T-cell (primary cell): Measurements from ENCODE around the gene CAPN5. TPM values are rescaled to one million over a fixed set of nuclear protein-coding genes. Genes with fewer than 3 reads are reported as not detected.
A peak's percentile ranks its signal among the peaks of the same experiment; 100 is the strongest.

Source experiments
- ATAC-seq, 4 experiments: fragments of 200-7000 bp in 3 of 4; fragments of 150-1000 bp in 1 of 4; cut with Tn5 transposase; replicated peaks in 1 of 4; 1 replicate in 3 of 4; 2 replicates in 1 of 4; pipeline ENCODE4 v1.10.0; 2021; ENCODE audit warnings: moderate library complexity in 3 of 4, mild to moderate bottlenecking in 2 of 4, moderate number of reproducible peaks in 1 of 4
- CTCF ChIA-PET, 2 donors: fragments of 300-600 bp; sonication (Branson Sonifier 250); formaldehyde crosslinking; loops; one replicate each; lab custom pipeline; 2022; ENCODE audit warnings: antibody characterized with exemption in 2 of 2; lab: Charles Lee
- POLR2A ChIA-PET, 2 donors: fragments of 300-600 bp; sonication (Branson Sonifier 250); formaldehyde crosslinking; loops; one replicate each; lab custom pipeline; 2022; ENCODE audit warnings: antibody characterized with exemption in 2 of 2; lab: Charles Lee
- DNase-seq, 35 experiments: peaks; one replicate each; pipeline versions ENCODE4 v3.0.0 to v3.0.0-alpha.2; 2013 to 2023
- H3K27ac ChIP-seq: one replicate; pipeline ENCODE4 v1.5.1; 2013; ENCODE audit warnings: low read length
- H3K27me3 ChIP-seq, 2 experiments: replicated peaks in 1 of 2; 1 replicate in 1 of 2; 2 replicates in 1 of 2; pipeline versions ENCODE4 v1.6.1 to v1.7.0; 2013; ENCODE audit warnings: low read length in 1 of 2, mixed read lengths in 1 of 2; ENCODE audit not compliant: control insufficient read depth in 2 of 2, insufficient read depth in 2 of 2; ENCODE audit errors: extremely low read depth in 1 of 2
- H3K36me3 ChIP-seq, 2 donors: 1 replicate in 1 of 2; 2 replicates in 1 of 2; pipeline versions ENCODE4 v1.6.1 to v1.7.0; 2013; ENCODE audit warnings: low read length in 1 of 2; ENCODE audit not compliant: control insufficient read depth in 2 of 2, insufficient read depth in 1 of 2; ENCODE audit errors: extremely low read depth in 1 of 2
- H3K4me1 ChIP-seq, 2 experiments: 1 replicate in 1 of 2; 2 replicates in 1 of 2; pipeline versions ENCODE4 v1.6.1 to v1.7.0; 2013; ENCODE audit warnings: low read length in 2 of 2, mixed read lengths in 1 of 2; ENCODE audit not compliant: insufficient read depth in 2 of 2, control insufficient read depth in 1 of 2; ENCODE audit errors: extremely low read depth in 1 of 2
- H3K4me3 ChIP-seq, 2 donors: 1 replicate in 1 of 2; 2 replicates in 1 of 2; pipeline versions ENCODE4 v1.5.1 to v1.7.0; 2013; ENCODE audit warnings: mild to moderate bottlenecking in 2 of 2, low read length in 1 of 2, moderate library complexity in 1 of 2; ENCODE audit not compliant: control insufficient read depth in 1 of 2; ENCODE audit errors: extremely low read depth in 1 of 2
- H3K9me3 ChIP-seq: 2 replicates; pipeline ENCODE4 v1.7.0; 2013
- H3K27ac Mint-ChIP-seq, 2 donors: one replicate each; pipeline ENCODE4 v1.8.0; 2020 to 2021; ENCODE audit warnings: mild to moderate bottlenecking in 2 of 2, mixed read lengths in 2 of 2
- H3K27me3 Mint-ChIP-seq, 2 donors: one replicate each; pipeline ENCODE4 v1.8.0; 2021 to 2022; ENCODE audit warnings: mixed read lengths in 2 of 2
- H3K36me3 Mint-ChIP-seq: one replicate; pipeline ENCODE4 v1.8.0; 2021; ENCODE audit warnings: mixed read lengths
- H3K4me1 Mint-ChIP-seq, 3 donors: one replicate each; pipeline ENCODE4 v1.8.0; 2020 to 2022; ENCODE audit warnings: mixed read lengths in 3 of 3, mild to moderate bottlenecking in 1 of 3
- H3K4me3 Mint-ChIP-seq, 3 donors: one replicate each; pipeline ENCODE4 v1.8.0; 2020 to 2022; ENCODE audit warnings: mild to moderate bottlenecking in 3 of 3, mixed read lengths in 3 of 3, moderate library complexity in 3 of 3
- H3K9me3 Mint-ChIP-seq, 3 donors: one replicate each; pipeline ENCODE4 v1.8.0; 2020 to 2022; ENCODE audit warnings: mixed read lengths in 3 of 3
- WGBS: methylation state at CpG from one replicate; pipeline ENCODE4 v1.1.5; 2013; ENCODE audit warnings: missing lambda C conversion rate; ENCODE audit not compliant: insufficient coverage; 5-methylcytosine and 5-hydroxymethylcytosine counted together
- total RNA-seq, 35 experiments: library from RNA in 6 of 35; stranded (reverse) in 6 of 35; fragments of 120-200 nt in 1 of 35; gene quantifications; one replicate each; pipeline versions ENCODE4 v1.2.1 to v1.2.4 and lab custom pipeline; 2013 to 2026

The CAPN5 gene
- total RNA-seq, 5 donors from 2014 or later (not counting 1 experiment from before 2014, with no cell fraction given): 3.1 to 6.4 (median 4.0) TPM

DNA sequence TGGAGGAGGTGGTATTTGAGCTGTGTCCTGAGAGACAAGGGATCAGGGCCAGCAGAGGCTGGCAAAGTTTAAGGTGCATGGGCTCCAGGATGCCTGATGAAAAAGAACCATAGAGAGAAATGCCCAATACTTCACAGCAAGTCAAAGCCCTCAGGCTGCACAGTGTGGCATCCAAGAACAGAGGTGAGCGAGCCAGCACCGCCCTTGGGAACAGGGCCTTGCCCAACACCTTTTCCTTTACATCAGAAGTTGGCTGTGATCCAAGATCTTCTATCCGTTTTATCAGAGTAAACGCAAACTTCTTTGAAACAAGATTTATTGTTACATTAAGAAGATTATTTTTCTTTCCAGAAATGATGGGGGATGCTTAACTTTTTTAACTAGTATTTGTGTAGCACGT, 31.2 kb upstream of the CAPN5 start:
- H3K9me3 Mint-ChIP-seq: no peaks in the 10 kb centered on the region
- H3K27ac Mint-ChIP-seq: no peak overlapping the region
- POLR2A ChIA-PET: interaction anchor here in 1 of 2 donors (0.8 kb wide), 1 partner anchor 115 kb away, joined by 3 read pairs; no protein-coding TSS in a partner anchor

DNA sequence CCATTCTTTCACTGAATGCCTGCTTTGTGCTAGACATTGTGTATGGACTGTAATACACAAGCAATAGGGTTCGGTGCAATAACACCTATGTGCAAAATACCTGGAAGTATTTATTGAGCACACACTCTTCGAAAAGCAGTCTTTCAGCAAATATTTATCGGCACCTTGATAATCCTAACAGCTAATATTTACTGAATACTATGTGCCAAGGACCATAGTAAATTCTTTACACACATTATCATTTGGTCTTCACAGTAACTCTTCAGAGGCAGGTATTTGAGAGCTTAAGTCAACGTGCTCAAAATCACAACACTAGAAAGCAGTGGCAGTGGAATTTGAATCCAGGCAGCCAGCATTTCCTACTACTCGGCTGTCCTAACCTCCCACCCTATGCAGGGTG, 30.4 kb upstream of the CAPN5 start:
- Mint-ChIP-seq H3K27me3 (peaks cover 33 to 47% of the 10 kb centered on the region in 2 donors), H3K4me1 (peaks cover 10 to 14% (median 12%) of the 10 kb centered on the region in 3 donors), H3K36me3 (no peaks in the 10 kb centered on the region), H3K27ac (no peak overlapping the region), H3K4me3 (no peak overlapping the region), H3K9me3 (no peaks in the 10 kb centered on the region)
- peaks cover 3 to 59% of the 10 kb centered on the region in 2 experiments for H3K27me3 ChIP-seq
- no peak overlapping the region for H3K27ac ChIP-seq
- ATAC-seq (no peak), DNase-seq (no peak)
- H3K4me3 ChIP-seq: no peak overlapping the region
- ChIA-PET CTCF (interaction anchor here in 1 of 2 donors (0.7 kb wide), 1 partner anchor 11 kb away, joined by 3 read pairs; no protein-coding TSS in a partner anchor), POLR2A (no interaction called here)
- H3K36me3 ChIP-seq: no peaks in the 10 kb centered on the region
- H3K4me1 ChIP-seq: peaks cover 0 to 9% of the 10 kb centered on the region in 2 experiments
- H3K9me3 ChIP-seq: no peaks in the 10 kb centered on the region
- 100% methylated on average over 1 of the region's 5 CpGs for WGBS

More for the DNA sequence above, 31.2 kb upstream of the CAPN5 start:
- H3K27me3 Mint-ChIP-seq: peaks cover 37 to 47% of the 10 kb centered on the region in 2 donors
- ATAC-seq (no peak), DNase-seq (no peak)
- peaks cover 3 to 58% of the 10 kb centered on the region in 2 experiments for H3K27me3 ChIP-seq
- H3K36me3 ChIP-seq: no peaks in the 10 kb centered on the region
- no CpG with 5 or more reads among the region's 5 CpGs for WGBS
- CTCF ChIA-PET: no interaction called here
- H3K4me1 ChIP-seq: peaks cover 0 to 9% of the 10 kb centered on the region in 2 experiments
- H3K4me3 ChIP-seq: no peak overlapping the region
- no peaks in the 10 kb centered on the region for H3K36me3 Mint-ChIP-seq
- no peak overlapping the region for H3K4me3 Mint-ChIP-seq
- H3K9me3 ChIP-seq: no peaks in the 10 kb centered on the region
- H3K4me1 Mint-ChIP-seq: peaks cover 7 to 9% (median 9%) of the 10 kb centered on the region in 3 donors
- no peak overlapping the region for H3K27ac ChIP-seq

DNA sequence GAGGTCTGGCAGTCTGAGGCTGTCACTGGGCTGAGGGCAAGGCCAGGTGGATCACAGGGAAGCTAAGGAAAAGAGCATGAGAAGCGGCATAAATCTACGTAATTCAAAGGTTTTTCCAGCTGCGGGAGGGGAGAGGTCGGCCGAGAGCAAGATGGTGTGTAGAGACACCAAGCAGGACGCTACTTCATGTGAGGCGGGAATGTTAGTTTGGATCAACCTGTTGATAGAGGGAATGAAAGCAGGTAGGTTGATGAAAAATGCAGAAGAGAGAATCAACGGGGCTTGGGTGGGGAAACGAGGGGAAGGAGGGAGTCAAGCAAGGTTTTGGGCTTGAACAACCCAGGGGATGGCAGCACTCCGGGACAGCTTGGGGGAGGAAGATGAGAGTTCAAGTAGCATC, 29.7 kb upstream of the CAPN5 start:
- H3K9me3 ChIP-seq: no peaks in the 10 kb centered on the region
- H3K4me3 ChIP-seq: no peak overlapping the region
- no peak overlapping the region for H3K27ac ChIP-seq
- Mint-ChIP-seq H3K27ac (peak overlapping the region in 1 of 2 donors; percentile 57), H3K4me1 (peaks cover 10 to 14% (median 12%) of the 10 kb centered on the region in 3 donors), H3K27me3 (peaks cover 31 to 50% of the 10 kb centered on the region in 2 donors), H3K36me3 (no peaks in the 10 kb centered on the region), H3K9me3 (no peaks in the 10 kb centered on the region), H3K4me3 (no peak overlapping the region)
- DNase-seq (no peak), ATAC-seq (no peak)
- ChIA-PET POLR2A (no interaction called here), CTCF (no interaction called here)
- peaks cover 0 to 9% of the 10 kb centered on the region in 2 experiments for H3K4me1 ChIP-seq
- no peaks in the 10 kb centered on the region for H3K36me3 ChIP-seq
- H3K27me3 ChIP-seq: peaks cover 3 to 61% of the 10 kb centered on the region in 2 experiments
- WGBS: 81% methylated on average over 10 of the region's 10 CpGs

- Histone ChIP-seq H3K27ac (no peak overlapping the region), H3K36me3 (no peaks in the 10 kb centered on the region), H3K9me3 (no peaks in the 10 kb centered on the region), H3K4me3 (no peak overlapping the region), H3K27me3 (peaks cover 3 to 68% of the 10 kb centered on the region in 2 experiments), H3K4me1 (peaks cover 0 to 9% of the 10 kb centered on the region in 2 experiments)
- ATAC-seq: no peak
- Mint-ChIP-seq H3K4me3 (peak overlapping the region in 1 of 3 donors; percentile 61), H3K36me3 (no peaks in the 10 kb centered on the region), H3K27me3 (peaks cover 38 to 56% of the 10 kb centered on the region in 2 donors), H3K27ac (no peak overlapping the region), H3K4me1 (peaks cover 10 to 14% (median 12%) of the 10 kb centered on the region in 3 donors), H3K9me3 (no peaks in the 10 kb centered on the region)
- WGBS: 89% methylated on average over 7 of the region's 10 CpGs
- POLR2A ChIA-PET: no interaction called here
- no peak for DNase-seq
- CTCF ChIA-PET: interaction anchor here in 1 of 2 donors (0.6 kb wide), 2 partner anchors 14 to 455 kb away, joined by 3 to 4 read pairs; no protein-coding TSS in a partner anchor
These were observed 28.5 kb upstream of the CAPN5 start for GRCh38 chr11:77038029-77038824.

DNA sequence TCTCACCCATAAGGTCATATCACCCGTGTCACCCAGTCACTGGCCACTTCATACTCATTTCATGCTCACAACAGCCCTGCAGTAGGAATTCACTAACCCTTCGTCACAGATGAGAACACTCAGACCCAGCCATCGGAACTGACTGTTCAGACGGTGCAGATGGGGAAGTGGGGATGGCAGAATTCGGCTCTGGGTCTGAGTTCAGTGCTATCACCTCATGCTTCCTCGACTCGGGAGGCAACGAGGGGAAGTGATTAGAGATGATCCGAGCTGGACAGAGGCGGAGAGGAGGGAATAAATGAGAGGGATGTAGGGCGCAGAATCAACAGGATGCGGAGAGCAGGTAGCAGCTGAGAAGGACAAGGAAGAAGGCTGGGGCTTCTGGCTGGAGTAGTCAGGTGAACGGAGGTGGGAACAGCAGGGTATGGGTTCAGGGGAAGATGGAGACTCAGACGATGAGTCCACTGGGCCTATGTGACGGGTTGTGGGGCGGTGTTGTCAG, 27.9 kb upstream of the CAPN5 start:
- H3K36me3 Mint-ChIP-seq: no peaks in the 10 kb centered on the region
- Histone ChIP-seq H3K4me3 (no peak overlapping the region), H3K27me3 (peaks cover 3 to 69% of the 10 kb centered on the region in 2 experiments), H3K9me3 (no peaks in the 10 kb centered on the region), H3K27ac (no peak overlapping the region), H3K36me3 (no peaks in the 10 kb centered on the region), H3K4me1 (peaks cover 0 to 9% of the 10 kb centered on the region in 2 experiments)
- ChIA-PET CTCF (interaction anchor here in 1 of 2 donors (0.6 kb wide), 1 partner anchor 454 kb away, joined by 4 read pairs; no protein-coding TSS in a partner anchor), POLR2A (no interaction called here)
- no peak for ATAC-seq
- peaks cover 10 to 14% (median 12%) of the 10 kb centered on the region in 3 donors for H3K4me1 Mint-ChIP-seq
- DNase-seq: no peak
- WGBS: 80% methylated on average over 14 of the region's 16 CpGs
- H3K27ac Mint-ChIP-seq: peak overlapping the region in 1 of 2 donors; percentile 1
- H3K27me3 Mint-ChIP-seq: peaks cover 38 to 59% of the 10 kb centered on the region in 2 donors
- H3K9me3 Mint-ChIP-seq: no peaks in the 10 kb centered on the region
- H3K4me3 Mint-ChIP-seq: peak overlapping the region; percentile 29 to 61 (median 31)
